Measurements from ENCODE around the gene OR2T35. TPM values are rescaled to one million over a fixed set of nuclear protein-coding genes. Genes with fewer than 3 reads are reported as not detected.
"Not testable (repeated sequence)": the region's sequence is repeated elsewhere in the genome, so short reads cannot be mapped to it uniquely, and the experiment has no call there.

The OR2T35 gene
- total RNA-seq, 1 experiment from 2014 or later = not detected

- H3K79me2 ChIP-seq (ENCODE audit: insufficient read depth, low read length); H3K9me3 ChIP-seq (ENCODE audit: control insufficient read depth in 1 of 2, insufficient read depth in 1 of 2, low read depth in 1 of 2, low read length in 2 of 2); ATAC-seq; H4K20me1 ChIP-seq (ENCODE audit: insufficient read depth); BruUV-seq (replicated peaks); POLR2A ChIA-PET; H3K9me2 ChIP-seq (ENCODE audit: insufficient read depth); intact Hi-C loops (cut with micrococcal nuclease); H3K4me3 ChIP-seq (replicated peaks in 1 of 2; ENCODE audit: low read depth in 1 of 2, low read length in 2 of 2); CTCF ChIA-PET; H3K36me3 ChIP-seq (ENCODE audit: control insufficient read depth in 1 of 2, insufficient read depth in 2 of 2, low read length in 2 of 2); H2AFZ ChIP-seq (ENCODE audit: low read depth, low read length, poor library complexity, severe bottlenecking); H3K4me2 ChIP-seq (ENCODE audit: low read length); H3K27me3 ChIP-seq (ENCODE audit: insufficient read depth, low read length); H3K4me1 ChIP-seq (ENCODE audit: control insufficient read depth in 1 of 2, insufficient read depth in 2 of 2, low read length in 2 of 2); DNase-seq (ENCODE audit: low read depth, low spot score); H3K9ac ChIP-seq (ENCODE audit: low read length); H3K27ac ChIP-seq (ENCODE audit: low read depth, low read length); RAD21 ChIA-PET (ENCODE audit: low non-redundant PET in 1 of 2, low total read pairs in 2 of 2, uncharacterized antibody in 2 of 2, unreplicated experiment in 2 of 2): not testable (repeated sequence)
Observed at GRCh38 chr1:248656797-248657196, 11.7 kb upstream of the OR2T35 start.

GRCh38 chr1:248655354-248655753 lies 10.3 kb upstream of the OR2T35 start, which contains the start of gene OR2T27:
Gene OR2T27 (minus strand): TSS chr1:248655528. CDS start chr1:248650884, 4,644 bp downstream.
- H3K27ac ChIP-seq (ENCODE audit: low read depth, low read length); intact Hi-C loops (cut with micrococcal nuclease); H3K27me3 ChIP-seq (ENCODE audit: insufficient read depth, low read length); CTCF ChIA-PET; H2AFZ ChIP-seq (ENCODE audit: low read depth, low read length, poor library complexity, severe bottlenecking); BruUV-seq (replicated peaks); H3K9me3 ChIP-seq (ENCODE audit: control insufficient read depth in 1 of 2, insufficient read depth in 1 of 2, low read depth in 1 of 2, low read length in 2 of 2); H3K9me2 ChIP-seq (ENCODE audit: insufficient read depth); H3K4me2 ChIP-seq (ENCODE audit: low read length); POLR2A ChIA-PET; RAD21 ChIA-PET (ENCODE audit: low non-redundant PET in 1 of 2, low total read pairs in 2 of 2, uncharacterized antibody in 2 of 2, unreplicated experiment in 2 of 2); H3K36me3 ChIP-seq (ENCODE audit: control insufficient read depth in 1 of 2, insufficient read depth in 2 of 2, low read length in 2 of 2); H3K4me1 ChIP-seq (ENCODE audit: control insufficient read depth in 1 of 2, insufficient read depth in 2 of 2, low read length in 2 of 2); ATAC-seq; DNase-seq (ENCODE audit: low read depth, low spot score); H3K79me2 ChIP-seq (ENCODE audit: insufficient read depth, low read length); H4K20me1 ChIP-seq (ENCODE audit: insufficient read depth); H3K4me3 ChIP-seq (replicated peaks in 1 of 2; ENCODE audit: low read depth in 1 of 2, low read length in 2 of 2); H3K9ac ChIP-seq (ENCODE audit: low read length): not testable (repeated sequence)

GRCh38 chr1:248648770-248649536 lies 3.9 kb upstream of the OR2T35 start:
- H2AFZ ChIP-seq (ENCODE audit: low read depth, low read length, poor library complexity, severe bottlenecking); H3K36me3 ChIP-seq (ENCODE audit: control insufficient read depth in 1 of 2, insufficient read depth in 2 of 2, low read length in 2 of 2); RAD21 ChIA-PET (ENCODE audit: low non-redundant PET in 1 of 2, low total read pairs in 2 of 2, uncharacterized antibody in 2 of 2, unreplicated experiment in 2 of 2); H3K9ac ChIP-seq (ENCODE audit: low read length); POLR2A ChIA-PET; H3K27ac ChIP-seq (ENCODE audit: low read depth, low read length); H3K9me2 ChIP-seq (ENCODE audit: insufficient read depth); DNase-seq (ENCODE audit: low read depth, low spot score); H3K9me3 ChIP-seq (ENCODE audit: control insufficient read depth in 1 of 2, insufficient read depth in 1 of 2, low read depth in 1 of 2, low read length in 2 of 2); BruUV-seq (replicated peaks); H3K4me3 ChIP-seq (replicated peaks in 1 of 2; ENCODE audit: low read depth in 1 of 2, low read length in 2 of 2); CTCF ChIA-PET; H3K79me2 ChIP-seq (ENCODE audit: insufficient read depth, low read length); H3K27me3 ChIP-seq (ENCODE audit: insufficient read depth, low read length); H3K4me2 ChIP-seq (ENCODE audit: low read length); intact Hi-C loops (cut with micrococcal nuclease); ATAC-seq; H3K4me1 ChIP-seq (ENCODE audit: control insufficient read depth in 1 of 2, insufficient read depth in 2 of 2, low read length in 2 of 2); H4K20me1 ChIP-seq (ENCODE audit: insufficient read depth): not testable (repeated sequence)

GRCh38 chr1:248642971-248643651 lies 2.0 kb downstream of the OR2T35 start:
- H3K9me3 ChIP-seq (ENCODE audit: control insufficient read depth in 1 of 2, insufficient read depth in 1 of 2, low read depth in 1 of 2, low read length in 2 of 2); H3K79me2 ChIP-seq (ENCODE audit: insufficient read depth, low read length); H3K4me3 ChIP-seq (replicated peaks in 1 of 2; ENCODE audit: low read depth in 1 of 2, low read length in 2 of 2); intact Hi-C loops (cut with micrococcal nuclease); H3K4me2 ChIP-seq (ENCODE audit: low read length); H3K9ac ChIP-seq (ENCODE audit: low read length); POLR2A ChIA-PET; H3K4me1 ChIP-seq (ENCODE audit: control insufficient read depth in 1 of 2, insufficient read depth in 2 of 2, low read length in 2 of 2); BruUV-seq (replicated peaks); CTCF ChIA-PET; RAD21 ChIA-PET (ENCODE audit: low non-redundant PET in 1 of 2, low total read pairs in 2 of 2, uncharacterized antibody in 2 of 2, unreplicated experiment in 2 of 2); DNase-seq (ENCODE audit: low read depth, low spot score); H2AFZ ChIP-seq (ENCODE audit: low read depth, low read length, poor library complexity, severe bottlenecking); H3K27me3 ChIP-seq (ENCODE audit: insufficient read depth, low read length); H3K36me3 ChIP-seq (ENCODE audit: control insufficient read depth in 1 of 2, insufficient read depth in 2 of 2, low read length in 2 of 2); H3K27ac ChIP-seq (ENCODE audit: low read depth, low read length); H3K9me2 ChIP-seq (ENCODE audit: insufficient read depth); H4K20me1 ChIP-seq (ENCODE audit: insufficient read depth); ATAC-seq: not testable (repeated sequence)
